ENCODE results near the gene ERO1B.

The ERO1B gene

GRCh38 chr1:236251587-236251986 is 30.2 kb downstream of the ERO1B start:
- no peak overlapping the region for H3K27ac ChIP-seq (replicated peaks)
- no peak overlapping the region for H3K4me3 ChIP-seq (replicated peaks; ENCODE audit: insufficient read depth, low read length)
- DNase-seq (ENCODE audit: low read depth in 1 of 2, low spot score in 1 of 2) = no peak
- no peaks in the 10 kb centered on the region for H3K27me3 ChIP-seq (ENCODE audit: insufficient read depth, poor library complexity, severe bottlenecking)
- TF ChIP-seq SPI1 (IDR thresholded peaks at IDR 0.05; ENCODE audit: borderline replicate concordance, low read depth) (no peak), GABPA (IDR thresholded peaks at IDR 0.05; ENCODE audit: low read depth) (no peak), POLR2AphosphoS5 (IDR thresholded peaks at IDR 0.05; ENCODE audit: low read depth) (no peak), CTCF (IDR thresholded peaks at IDR 0.05; ENCODE audit: insufficient read depth, low read length) (no peak), REST (IDR thresholded peaks at IDR 0.05; ENCODE audit: insufficient replicate concordance, low read depth) (no peak)

- H3K4me3 ChIP-seq (replicated peaks; ENCODE audit: insufficient read depth, low read length) = no peak overlapping the region
- TF ChIP-seq CTCF (IDR thresholded peaks at IDR 0.05; ENCODE audit: insufficient read depth, low read length) = no peak
- no peak for TF ChIP-seq SPI1 (IDR thresholded peaks at IDR 0.05; ENCODE audit: borderline replicate concordance, low read depth)
- no peak for TF ChIP-seq POLR2AphosphoS5 (IDR thresholded peaks at IDR 0.05; ENCODE audit: low read depth)
- TF ChIP-seq REST (IDR thresholded peaks at IDR 0.05; ENCODE audit: insufficient replicate concordance, low read depth) = no peak
- no peak for TF ChIP-seq GABPA (IDR thresholded peaks at IDR 0.05; ENCODE audit: low read depth)
- no peak overlapping the region for H3K27ac ChIP-seq (replicated peaks)
- DNase-seq (ENCODE audit: low read depth in 1 of 2, low spot score in 1 of 2) = no peak
- no peaks in the 10 kb centered on the region for H3K27me3 ChIP-seq (ENCODE audit: insufficient read depth, poor library complexity, severe bottlenecking)
Observed at GRCh38 chr1:236247286-236247685, 34.5 kb downstream of the ERO1B start.

GRCh38 chr1:236242568-236242967 is 39.2 kb downstream of the ERO1B start:
- no peak for DNase-seq (ENCODE audit: low read depth in 1 of 2, low spot score in 1 of 2)
- H3K4me3 ChIP-seq (replicated peaks; ENCODE audit: insufficient read depth, low read length) = no peak overlapping the region
- H3K27me3 ChIP-seq (ENCODE audit: insufficient read depth, poor library complexity, severe bottlenecking) = no peaks in the 10 kb centered on the region
- H3K27ac ChIP-seq (replicated peaks) = no peak overlapping the region
- TF ChIP-seq POLR2AphosphoS5 (IDR thresholded peaks at IDR 0.05; ENCODE audit: low read depth) (no peak), REST (IDR thresholded peaks at IDR 0.05; ENCODE audit: insufficient replicate concordance, low read depth) (no peak), GABPA (IDR thresholded peaks at IDR 0.05; ENCODE audit: low read depth) (no peak)

- no peaks in the 10 kb centered on the region for H3K27me3 ChIP-seq (ENCODE audit: insufficient read depth, poor library complexity, severe bottlenecking)
- DNase-seq (ENCODE audit: low read depth in 1 of 2, low spot score in 1 of 2) = no peak
- H3K27ac ChIP-seq (replicated peaks) = no peak overlapping the region
- H3K4me3 ChIP-seq (replicated peaks; ENCODE audit: insufficient read depth, low read length) = no peak overlapping the region
- no peak for TF ChIP-seq GABPA (IDR thresholded peaks at IDR 0.05; ENCODE audit: low read depth)
- no peak for TF ChIP-seq REST (IDR thresholded peaks at IDR 0.05; ENCODE audit: insufficient replicate concordance, low read depth)
- TF ChIP-seq SPI1 (IDR thresholded peaks at IDR 0.05; ENCODE audit: borderline replicate concordance, low read depth) = no peak
- TF ChIP-seq CTCF (IDR thresholded peaks at IDR 0.05; ENCODE audit: insufficient read depth, low read length) = no peak
- TF ChIP-seq POLR2AphosphoS5 (IDR thresholded peaks at IDR 0.05; ENCODE audit: low read depth) = no peak
Observed at GRCh38 chr1:236240675-236241074, 41.1 kb downstream of the ERO1B start.
